ENCODE data around the gene ETS1.

ETS1 gene

DNA sequence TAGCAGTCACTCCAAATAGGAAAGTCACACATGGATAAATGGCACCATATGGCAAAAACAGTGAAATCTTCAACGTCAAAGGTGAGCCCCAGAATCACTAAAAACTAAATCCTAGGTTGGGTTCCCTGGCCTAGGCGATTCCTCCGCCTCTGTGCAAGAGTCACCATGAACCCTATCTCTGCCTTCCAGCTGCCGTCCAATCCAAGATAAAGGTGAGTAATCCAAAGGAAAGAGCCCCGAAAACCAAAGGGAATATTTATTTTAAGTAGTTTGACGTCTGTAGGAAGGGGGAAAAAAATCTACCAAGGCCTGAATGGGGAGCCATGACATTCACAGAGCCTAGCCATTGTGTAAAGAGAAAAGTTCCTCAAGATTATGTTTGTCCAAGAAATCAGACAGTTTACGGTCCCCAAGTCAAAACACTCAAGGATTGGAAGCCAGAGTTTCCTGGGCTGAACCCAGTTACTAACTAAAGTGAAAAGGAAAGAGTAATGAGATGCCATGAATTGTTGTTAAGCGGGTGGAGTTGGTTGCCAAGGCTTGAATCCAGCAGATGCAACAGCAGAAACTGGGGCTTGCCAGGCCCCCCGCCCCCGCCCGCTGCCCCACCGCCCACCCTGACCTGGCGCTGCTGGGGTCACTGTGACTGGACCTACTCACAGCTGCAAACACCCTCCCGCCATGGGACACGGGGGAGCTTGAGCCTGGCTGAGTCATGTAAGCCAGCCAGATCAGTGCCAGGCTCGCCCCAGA lies 39.7 kb upstream of the ETS1 start:
- Histone ChIP-seq H3K4me1 (ENCODE audit: control insufficient read depth in 5 of 5, insufficient read depth in 5 of 5, low read length in 5 of 5) (peaks cover 6 to 45% (median 22%) of the 10 kb centered on the region in 5 donors), H3K9me3 (ENCODE audit: control insufficient read depth in 5 of 5, low read length in 5 of 5) (no peaks in the 10 kb centered on the region), H3K9ac (ENCODE audit: low read length in 5 of 5) (no peak overlapping the region), H3K36me3 (ENCODE audit: control insufficient read depth in 5 of 5, insufficient read depth in 5 of 5, low read length in 5 of 5) (no peaks in the 10 kb centered on the region), H3K27ac (ENCODE audit: low read depth, low read length) (no peak overlapping the region), H3K27me3 (ENCODE audit: control insufficient read depth in 5 of 5, insufficient read depth in 4 of 5, low read length in 5 of 5) (peaks cover 0 to 4% (median 0%) of the 10 kb centered on the region in 5 donors), H3K4me3 (ENCODE audit: low read depth in 1 of 5, low read length in 5 of 5) (no peak overlapping the region)

DNA sequence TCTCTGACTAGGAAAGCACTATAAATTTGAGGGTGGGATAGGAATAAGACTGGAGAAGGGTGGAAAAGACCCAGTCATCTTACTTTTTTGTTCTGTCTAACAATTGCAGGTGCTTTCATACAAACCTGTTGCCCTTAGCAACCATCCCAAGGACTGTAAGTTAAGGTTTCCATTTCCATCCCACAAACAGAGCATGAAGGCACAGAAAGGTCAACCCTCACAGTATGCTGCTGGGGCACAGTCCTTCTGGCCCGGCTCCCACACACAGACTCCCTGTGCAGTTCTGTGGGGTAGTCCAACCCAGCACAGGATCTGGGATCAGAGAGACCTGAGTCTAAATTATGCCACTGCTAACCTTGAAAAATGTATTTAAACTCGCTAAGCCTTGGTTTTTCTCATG lies 38.4 kb upstream of the ETS1 start:
- no peak overlapping the region for H3K9ac ChIP-seq (ENCODE audit: low read length in 5 of 5)
- H3K4me1 ChIP-seq (ENCODE audit: control insufficient read depth in 5 of 5, insufficient read depth in 5 of 5, low read length in 5 of 5), result peaks cover 13 to 49% (median 23%) of the 10 kb centered on the region in 5 donors
- no peak overlapping the region for H3K27ac ChIP-seq (ENCODE audit: low read depth, low read length)
- H3K36me3 ChIP-seq (ENCODE audit: control insufficient read depth in 5 of 5, insufficient read depth in 5 of 5, low read length in 5 of 5), result no peaks in the 10 kb centered on the region
- H3K9me3 ChIP-seq (ENCODE audit: control insufficient read depth in 5 of 5, low read length in 5 of 5), result no peaks in the 10 kb centered on the region
- peaks cover 0 to 6% (median 0%) of the 10 kb centered on the region in 5 donors for H3K27me3 ChIP-seq (ENCODE audit: control insufficient read depth in 5 of 5, insufficient read depth in 4 of 5, low read length in 5 of 5)
- H3K4me3 ChIP-seq (ENCODE audit: low read depth in 1 of 5, low read length in 5 of 5), result no peak overlapping the region

DNA sequence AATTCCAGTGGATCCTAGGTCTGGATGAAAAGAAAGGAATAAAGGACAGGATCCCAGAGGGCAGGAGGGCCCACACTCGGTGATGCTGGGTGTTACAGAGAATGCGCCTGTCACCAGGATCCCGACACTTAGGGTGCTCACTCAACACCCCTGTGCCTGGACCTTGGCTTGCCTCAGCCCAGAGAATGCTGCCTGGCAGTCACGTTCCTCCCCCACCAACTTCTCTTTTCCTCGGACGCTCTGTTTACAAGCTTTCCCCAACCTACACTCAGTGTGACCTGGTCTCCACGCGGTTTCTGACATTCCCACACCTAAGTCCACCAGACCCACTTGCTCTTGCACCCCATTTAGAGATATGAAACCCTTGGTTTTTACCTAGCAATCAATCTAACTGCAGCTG lies 38.0 kb upstream of the ETS1 start:
- no peak overlapping the region for H3K27ac ChIP-seq (ENCODE audit: low read depth, low read length)
- H3K9ac ChIP-seq (ENCODE audit: low read length in 5 of 5), result no peak overlapping the region
- H3K4me3 ChIP-seq (ENCODE audit: low read depth in 1 of 5, low read length in 5 of 5), result no peak overlapping the region
- H3K36me3 ChIP-seq (ENCODE audit: control insufficient read depth in 5 of 5, insufficient read depth in 5 of 5, low read length in 5 of 5), result no peaks in the 10 kb centered on the region
- H3K9me3 ChIP-seq (ENCODE audit: control insufficient read depth in 5 of 5, low read length in 5 of 5), result no peaks in the 10 kb centered on the region
- peaks cover 0 to 6% (median 0%) of the 10 kb centered on the region in 5 donors for H3K27me3 ChIP-seq (ENCODE audit: control insufficient read depth in 5 of 5, insufficient read depth in 4 of 5, low read length in 5 of 5)
- H3K4me1 ChIP-seq (ENCODE audit: control insufficient read depth in 5 of 5, insufficient read depth in 5 of 5, low read length in 5 of 5), result peaks cover 12 to 45% (median 18%) of the 10 kb centered on the region in 5 donors

DNA sequence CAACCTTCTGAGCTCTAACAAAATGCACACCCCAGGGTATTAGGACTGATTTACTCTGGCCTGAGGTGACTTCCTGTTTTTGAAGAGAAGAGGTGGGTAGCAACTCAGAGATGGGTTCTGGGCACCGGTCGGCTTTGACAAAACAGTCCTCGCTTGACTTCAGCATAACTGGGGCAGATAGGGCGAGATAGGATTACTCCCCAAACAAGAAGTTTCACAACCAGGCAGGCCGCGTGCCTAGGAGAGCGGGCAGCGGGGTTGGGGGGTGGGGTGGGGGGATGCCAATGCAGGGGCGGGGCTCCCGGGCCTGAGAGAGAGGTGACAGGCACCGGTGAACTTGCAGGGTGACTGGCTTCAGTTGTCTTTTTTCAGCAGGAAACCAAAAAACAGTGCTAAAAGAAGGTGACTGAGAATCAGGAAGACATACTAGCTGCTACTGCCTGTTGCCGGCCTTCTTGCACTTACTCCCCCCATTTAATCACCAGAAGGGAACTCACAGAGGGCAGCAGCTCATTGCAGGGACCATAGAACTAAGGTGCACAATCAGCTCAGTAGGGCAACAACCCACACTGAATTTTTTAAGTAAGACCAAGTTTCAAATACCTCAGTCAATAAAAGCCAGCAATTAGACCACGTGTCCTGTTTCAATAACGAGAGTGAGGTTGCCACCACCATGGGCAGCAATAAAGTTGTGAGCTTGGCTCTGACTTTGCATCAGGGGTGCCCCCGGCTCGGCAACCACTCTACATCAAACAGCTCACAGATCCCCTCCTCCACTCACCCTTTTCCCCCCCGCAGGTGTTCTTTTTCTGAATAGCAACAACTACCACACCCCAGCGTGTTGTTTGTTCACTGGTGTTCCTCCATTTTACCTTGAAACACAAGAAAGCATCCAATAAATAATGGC lies 37.2 kb upstream of the ETS1 start:
- Histone ChIP-seq H3K36me3 (ENCODE audit: control insufficient read depth in 5 of 5, insufficient read depth in 5 of 5, low read length in 5 of 5) (no peaks in the 10 kb centered on the region), H3K9ac (ENCODE audit: low read length in 5 of 5) (no peak overlapping the region), H3K4me3 (ENCODE audit: low read depth in 1 of 5, low read length in 5 of 5) (no peak overlapping the region), H3K9me3 (ENCODE audit: control insufficient read depth in 5 of 5, low read length in 5 of 5) (no peaks in the 10 kb centered on the region), H3K4me1 (ENCODE audit: control insufficient read depth in 5 of 5, insufficient read depth in 5 of 5, low read length in 5 of 5) (peaks cover 9 to 37% (median 11%) of the 10 kb centered on the region in 5 donors), H3K27me3 (ENCODE audit: control insufficient read depth in 5 of 5, insufficient read depth in 4 of 5, low read length in 5 of 5) (peaks cover 0 to 6% (median 0%) of the 10 kb centered on the region in 5 donors), H3K27ac (ENCODE audit: low read depth, low read length) (no peak overlapping the region)

DNA sequence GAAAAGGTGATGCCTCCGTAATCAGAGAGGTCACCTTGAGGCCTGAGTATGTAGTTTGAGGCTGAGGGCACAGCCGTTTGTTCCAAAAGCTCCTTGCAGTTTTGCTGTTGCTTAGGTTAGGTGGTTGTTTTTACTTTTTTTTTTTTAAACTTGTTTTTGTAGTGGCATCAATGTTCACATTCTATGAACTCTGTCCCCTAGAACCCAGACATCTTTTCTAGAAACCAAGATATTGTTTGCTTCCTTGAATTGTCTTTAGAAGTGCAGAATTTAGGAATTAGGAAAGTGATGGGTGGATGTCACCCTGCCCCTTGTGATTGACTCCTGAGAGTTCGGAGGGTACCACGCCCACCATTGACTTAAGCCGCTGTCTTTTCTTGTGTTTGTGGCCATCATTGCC lies 35.7 kb upstream of the ETS1 start:
- Histone ChIP-seq H3K27me3 (ENCODE audit: control insufficient read depth in 5 of 5, insufficient read depth in 4 of 5, low read length in 5 of 5) (peaks cover 0 to 6% (median 3%) of the 10 kb centered on the region in 5 donors), H3K36me3 (ENCODE audit: control insufficient read depth in 5 of 5, insufficient read depth in 5 of 5, low read length in 5 of 5) (no peaks in the 10 kb centered on the region), H3K9ac (ENCODE audit: low read length in 5 of 5) (no peak overlapping the region), H3K4me1 (ENCODE audit: control insufficient read depth in 5 of 5, insufficient read depth in 5 of 5, low read length in 5 of 5) (peaks cover 9 to 28% (median 11%) of the 10 kb centered on the region in 5 donors), H3K9me3 (ENCODE audit: control insufficient read depth in 5 of 5, low read length in 5 of 5) (no peaks in the 10 kb centered on the region), H3K4me3 (ENCODE audit: low read depth in 1 of 5, low read length in 5 of 5) (no peak overlapping the region), H3K27ac (ENCODE audit: low read depth, low read length) (no peak overlapping the region)

DNA sequence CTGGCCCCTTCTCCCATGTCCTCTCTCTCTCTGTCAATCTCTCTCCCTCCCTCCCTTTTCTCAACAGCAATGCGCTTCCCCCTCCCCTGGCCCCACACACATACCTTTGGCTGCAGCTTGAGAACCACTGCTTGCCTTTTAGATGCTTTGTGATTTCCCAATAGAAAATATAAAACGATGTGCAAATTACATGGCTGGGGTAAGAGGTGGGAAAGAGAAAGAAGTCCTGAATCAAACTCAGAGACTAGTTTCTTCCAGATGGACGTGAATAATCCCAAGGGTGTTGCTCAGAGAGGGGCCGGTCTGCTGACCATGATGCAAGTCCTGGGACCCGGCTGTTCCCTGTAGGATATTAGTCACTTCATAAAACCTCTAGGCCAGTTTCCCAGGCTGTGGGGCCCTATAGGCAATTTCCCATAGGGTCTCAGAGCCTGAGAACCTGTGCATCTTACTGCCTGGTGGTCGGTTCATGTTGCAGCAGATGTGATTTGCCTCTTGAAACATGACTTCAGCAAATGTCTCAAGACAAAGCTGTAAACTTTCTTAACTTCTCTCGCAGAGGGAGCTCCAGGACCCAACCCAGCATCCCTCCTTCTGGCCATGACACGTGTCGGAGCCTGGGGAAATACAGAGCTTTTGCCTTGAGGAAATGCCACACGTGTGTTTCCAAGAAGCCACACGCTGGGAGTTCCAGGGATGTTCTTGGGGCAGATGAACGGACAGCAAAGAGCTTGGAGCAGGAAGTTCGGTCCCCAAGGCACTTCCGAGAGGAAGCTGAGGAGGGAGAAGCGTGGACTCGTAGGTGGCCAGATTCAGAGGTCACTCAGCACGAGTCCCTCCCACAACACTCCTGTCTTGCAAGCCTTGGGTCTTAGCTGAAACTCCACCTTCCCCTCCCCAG lies 34.5 kb upstream of the ETS1 start:
- peak overlapping the region in 2 of 5 donors; percentile 33 to 34 for H3K4me3 ChIP-seq (ENCODE audit: low read depth in 1 of 5, low read length in 5 of 5)
- H3K4me1 ChIP-seq (ENCODE audit: control insufficient read depth in 5 of 5, insufficient read depth in 5 of 5, low read length in 5 of 5), result peaks cover 9 to 19% (median 11%) of the 10 kb centered on the region in 5 donors
- H3K9ac ChIP-seq (ENCODE audit: low read length in 5 of 5), result peak overlapping the region in 2 of 5 donors; percentile 8 to 73
- H3K27me3 ChIP-seq (ENCODE audit: control insufficient read depth in 5 of 5, insufficient read depth in 4 of 5, low read length in 5 of 5), result peaks cover 0 to 6% (median 3%) of the 10 kb centered on the region in 5 donors
- no peaks in the 10 kb centered on the region for H3K36me3 ChIP-seq (ENCODE audit: control insufficient read depth in 5 of 5, insufficient read depth in 5 of 5, low read length in 5 of 5)
- H3K27ac ChIP-seq (ENCODE audit: low read depth, low read length), result peak overlapping the region; percentile 40
- H3K9me3 ChIP-seq (ENCODE audit: control insufficient read depth in 5 of 5, low read length in 5 of 5), result no peaks in the 10 kb centered on the region

DNA sequence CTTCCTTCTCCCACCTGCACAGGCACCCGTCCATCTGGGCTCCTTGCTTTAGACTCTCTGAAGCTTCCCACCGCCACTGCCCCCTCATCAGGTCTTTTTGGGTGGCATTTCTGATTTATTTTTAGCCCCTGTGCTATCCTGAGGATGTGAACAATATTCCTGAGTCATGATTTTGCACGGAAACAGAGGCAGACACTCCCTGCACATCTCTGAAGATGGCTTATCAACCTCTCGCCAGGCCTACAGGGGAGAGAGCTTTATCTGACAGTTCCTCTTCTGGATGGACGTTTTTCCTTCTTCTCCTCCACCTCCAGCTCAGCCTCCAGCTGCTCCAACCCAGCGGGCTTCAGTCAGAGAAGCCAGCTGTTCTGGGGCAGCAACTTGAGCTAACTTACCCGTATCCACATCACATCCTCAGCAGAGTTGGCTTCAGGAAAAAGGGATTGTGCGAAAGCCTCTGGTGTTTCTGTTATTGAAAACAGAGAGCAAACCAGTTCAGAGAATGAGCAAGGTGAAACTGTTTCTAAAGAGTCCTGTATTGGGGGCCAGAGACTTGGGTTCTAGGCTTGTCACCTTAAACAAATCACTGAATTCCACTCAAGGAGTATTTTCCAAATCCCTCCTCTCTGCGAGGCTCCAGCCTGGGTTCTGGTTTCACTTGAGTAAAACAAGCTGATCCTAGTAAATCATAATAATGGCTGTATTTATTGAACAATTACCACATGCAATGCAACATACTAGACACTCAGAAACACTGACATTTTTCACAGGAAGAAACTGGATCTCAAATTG lies 33.1 kb upstream of the ETS1 start:
- H3K9ac ChIP-seq (ENCODE audit: low read length in 5 of 5), result no peak overlapping the region
- H3K9me3 ChIP-seq (ENCODE audit: control insufficient read depth in 5 of 5, low read length in 5 of 5), result no peaks in the 10 kb centered on the region
- no peak overlapping the region for H3K4me3 ChIP-seq (ENCODE audit: low read depth in 1 of 5, low read length in 5 of 5)
- no peak overlapping the region for H3K27ac ChIP-seq (ENCODE audit: low read depth, low read length)
- H3K4me1 ChIP-seq (ENCODE audit: control insufficient read depth in 5 of 5, insufficient read depth in 5 of 5, low read length in 5 of 5), result peaks cover 9 to 15% (median 11%) of the 10 kb centered on the region in 5 donors
- H3K27me3 ChIP-seq (ENCODE audit: control insufficient read depth in 5 of 5, insufficient read depth in 4 of 5, low read length in 5 of 5), result peaks cover 0 to 6% (median 3%) of the 10 kb centered on the region in 5 donors
- H3K36me3 ChIP-seq (ENCODE audit: control insufficient read depth in 5 of 5, insufficient read depth in 5 of 5, low read length in 5 of 5), result no peaks in the 10 kb centered on the region

DNA sequence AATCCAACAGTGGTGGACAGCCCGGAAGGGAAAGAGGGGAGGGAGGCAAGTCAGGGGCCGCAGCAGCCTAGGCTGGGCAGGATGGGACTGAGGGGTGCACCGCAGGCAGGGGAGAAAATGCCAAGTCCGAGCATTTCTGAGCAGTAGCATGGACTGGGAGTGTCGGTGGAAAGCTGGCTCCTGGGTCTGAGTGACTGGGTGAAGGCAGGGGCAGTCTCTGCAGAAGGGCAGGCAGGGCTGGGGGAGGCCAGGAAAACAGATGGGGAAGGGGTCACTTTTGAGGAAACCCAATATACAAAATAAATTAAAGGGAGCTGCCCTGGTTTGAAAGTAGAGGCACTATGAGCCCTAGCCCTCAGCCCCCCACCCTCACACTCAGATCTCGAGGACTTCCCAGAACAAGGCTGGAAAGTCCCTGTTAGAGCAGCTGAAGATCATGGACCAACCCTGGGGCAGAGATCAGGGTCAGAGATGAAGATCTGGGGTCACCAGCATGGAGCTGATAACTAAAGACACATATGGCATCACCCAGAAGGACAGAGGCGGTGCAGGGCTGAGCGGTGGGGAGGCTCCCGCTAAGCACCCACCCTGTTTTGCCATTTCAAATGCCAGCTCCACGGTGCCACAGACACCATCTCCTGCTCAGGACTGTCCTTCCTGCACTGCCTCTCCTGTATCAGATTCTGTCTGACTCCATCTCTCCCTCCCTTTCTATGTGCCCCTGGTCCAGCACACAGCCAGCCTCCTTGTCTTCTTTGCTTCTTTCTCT lies 32.4 kb upstream of the ETS1 start:
- peaks cover 0 to 6% (median 3%) of the 10 kb centered on the region in 5 donors for H3K27me3 ChIP-seq (ENCODE audit: control insufficient read depth in 5 of 5, insufficient read depth in 4 of 5, low read length in 5 of 5)
- no peak overlapping the region for H3K4me3 ChIP-seq (ENCODE audit: low read depth in 1 of 5, low read length in 5 of 5)
- H3K27ac ChIP-seq (ENCODE audit: low read depth, low read length), result no peak overlapping the region
- H3K4me1 ChIP-seq (ENCODE audit: control insufficient read depth in 5 of 5, insufficient read depth in 5 of 5, low read length in 5 of 5), result peaks cover 9 to 15% (median 10%) of the 10 kb centered on the region in 5 donors
- H3K36me3 ChIP-seq (ENCODE audit: control insufficient read depth in 5 of 5, insufficient read depth in 5 of 5, low read length in 5 of 5), result no peaks in the 10 kb centered on the region
- H3K9ac ChIP-seq (ENCODE audit: low read length in 5 of 5), result no peak overlapping the region
- H3K9me3 ChIP-seq (ENCODE audit: control insufficient read depth in 5 of 5, low read length in 5 of 5), result no peaks in the 10 kb centered on the region

All from subcutaneous abdominal adipose tissue (tissue), 5 donors.